H9 (cell line): ENCODE results near the gene MERTK. TPM values are rescaled to one million over a fixed set of nuclear protein-coding genes. Genes with fewer than 3 reads are reported as not detected.

Experiments
- DNase-seq: peaks from one replicate; pipeline ENCODE4 v3.0.0-alpha.2; 2017
- H2AFZ ChIP-seq: one replicate; pipeline ENCODE4 v1.6.1; 2013; ENCODE audit warnings: mild to moderate bottlenecking, low read length, control low read depth, moderate library complexity
- H2AK5ac ChIP-seq: 2 replicates; pipeline ENCODE4 v1.6.1; 2013; ENCODE audit warnings: low read length, control low read depth, mixed read lengths; ENCODE audit not compliant: insufficient read length
- H2BK120ac ChIP-seq: one replicate; pipeline ENCODE4 v1.6.1; 2013; ENCODE audit warnings: low read depth, mild to moderate bottlenecking, low read length, control low read depth, inconsistent platforms; ENCODE audit not compliant: poor library complexity, severe bottlenecking
- H2BK12ac ChIP-seq: 2 replicates; pipeline ENCODE4 v1.6.1; 2013; ENCODE audit warnings: low read length, control low read depth, mixed read lengths, low read depth; ENCODE audit not compliant: insufficient read length
- H2BK15ac ChIP-seq: 2 replicates; pipeline ENCODE4 v1.6.1; 2013; ENCODE audit warnings: low read depth, low read length, control low read depth
- H2BK20ac ChIP-seq: one replicate; pipeline ENCODE4 v1.6.1; 2013; ENCODE audit warnings: low read depth, mild to moderate bottlenecking, low read length, control low read depth, inconsistent platforms; ENCODE audit not compliant: poor library complexity, severe bottlenecking
- H2BK5ac ChIP-seq: 2 replicates; pipeline ENCODE4 v1.6.1; 2013; ENCODE audit warnings: low read length, control low read depth, mixed read lengths; ENCODE audit not compliant: insufficient read length
- H3K14ac ChIP-seq: 2 replicates; pipeline ENCODE4 v1.6.1; 2013; ENCODE audit warnings: low read length, control low read depth; ENCODE audit not compliant: insufficient read depth
- H3K18ac ChIP-seq: 2 replicates; pipeline ENCODE4 v1.6.1; 2013; ENCODE audit warnings: low read depth, mild to moderate bottlenecking, mixed read lengths, low read length, control low read depth; ENCODE audit not compliant: insufficient read length
- H3K23ac ChIP-seq: 2 replicates; pipeline ENCODE4 v1.6.1; 2013; ENCODE audit warnings: low read length, control low read depth, mixed read lengths, low read depth; ENCODE audit not compliant: insufficient read length
- H3K23me2 ChIP-seq: 2 replicates; pipeline ENCODE4 v1.6.1; 2013; ENCODE audit warnings: low read depth, mild to moderate bottlenecking, mixed read lengths, low read length, control low read depth; ENCODE audit not compliant: insufficient read length, poor library complexity, severe bottlenecking
- H3K27ac ChIP-seq: 2 replicates; pipeline ENCODE4 v1.5.1; 2013; ENCODE audit warnings: low read length, control low read depth, mixed read lengths, low read depth; ENCODE audit not compliant: insufficient read length
- H3K27me3 ChIP-seq: 2 replicates; pipeline ENCODE4 v1.6.1; 2013; ENCODE audit warnings: low read length, control low read depth, inconsistent platforms; ENCODE audit not compliant: insufficient read depth
- H3K4ac ChIP-seq: 2 replicates; pipeline ENCODE4 v1.6.1; 2013; ENCODE audit warnings: low read depth, mild to moderate bottlenecking, control low read depth, inconsistent platforms, low read length, moderate library complexity
- H3K4me1 ChIP-seq: 2 replicates; pipeline ENCODE4 v1.6.1; 2013; ENCODE audit warnings: low read length, control low read depth, inconsistent platforms; ENCODE audit not compliant: insufficient read depth
- H3K4me2 ChIP-seq: 2 replicates; pipeline ENCODE4 v1.6.1; 2013; ENCODE audit warnings: low read length, control low read depth, mixed read lengths; ENCODE audit not compliant: insufficient read length, insufficient read depth
- H3K56ac ChIP-seq: 2 replicates; pipeline ENCODE4 v1.6.1; 2013; ENCODE audit warnings: low read depth, mild to moderate bottlenecking, mixed read lengths, low read length, control low read depth; ENCODE audit not compliant: insufficient read length
- H3K79me1 ChIP-seq: 2 replicates; pipeline ENCODE4 v1.6.1; 2013; ENCODE audit warnings: low read depth, mild to moderate bottlenecking, moderate library complexity, low read length, control low read depth, inconsistent platforms; ENCODE audit not compliant: insufficient read depth, poor library complexity, severe bottlenecking
- H3K79me2 ChIP-seq: 2 replicates; pipeline ENCODE4 v1.6.1; 2013; ENCODE audit warnings: low read length, control low read depth, inconsistent platforms; ENCODE audit not compliant: insufficient read depth
- H3K9ac ChIP-seq: 2 replicates; pipeline ENCODE4 v1.6.1; 2013; ENCODE audit warnings: low read length, control low read depth, mixed read lengths; ENCODE audit not compliant: insufficient read length; ENCODE audit errors: extremely low read depth
- H3K9me3 ChIP-seq: one replicate; pipeline ENCODE4 v1.6.1; 2013; ENCODE audit warnings: low read depth, low read length, inconsistent platforms; ENCODE audit not compliant: control insufficient read depth
- H3T11ph ChIP-seq: one replicate; pipeline ENCODE4 v1.6.1; 2013; ENCODE audit warnings: mild to moderate bottlenecking, low read length, control low read depth, inconsistent platforms
- H4K20me1 ChIP-seq: one replicate; pipeline ENCODE4 v1.6.1; 2013; ENCODE audit not compliant: control insufficient read depth, insufficient read length, insufficient read depth
- H4K5ac ChIP-seq: 2 replicates; pipeline ENCODE4 v1.6.1; 2013; ENCODE audit warnings: low read depth, mild to moderate bottlenecking, mixed read lengths, low read length, control low read depth; ENCODE audit not compliant: insufficient read length
- H4K8ac ChIP-seq: replicated peaks from 2 replicates; pipeline ENCODE4 v1.6.1; 2013; ENCODE audit warnings: low read length, control low read depth, mixed read lengths, low read depth; ENCODE audit not compliant: insufficient read length
- H4K91ac ChIP-seq: 2 replicates; pipeline ENCODE4 v1.6.1; 2013; ENCODE audit warnings: low read depth, mild to moderate bottlenecking, moderate library complexity, mixed read lengths, low read length, control low read depth; ENCODE audit not compliant: insufficient read length
- H3K27ac Mint-ChIP-seq, 3 experiments: 2 replicates in 2 of 3; 3 replicates in 1 of 3; pipeline ENCODE4 v1.8.0; 2020 to 2021; ENCODE audit warnings: mixed read lengths in 3 of 3, mild to moderate bottlenecking in 1 of 3, moderate library complexity in 1 of 3
- H3K27me3 Mint-ChIP-seq: 2 replicates; pipeline ENCODE4 v1.8.0; 2021; ENCODE audit warnings: low read depth, mild to moderate bottlenecking, moderate library complexity, mixed read lengths
- H3K36me3 Mint-ChIP-seq, 3 experiments: 2 replicates in 2 of 3; 3 replicates in 1 of 3; pipeline ENCODE4 v1.8.0; 2020 to 2021; ENCODE audit warnings: low read depth in 3 of 3, mixed read lengths in 3 of 3; ENCODE audit not compliant: insufficient read depth in 1 of 3
- H3K4me1 Mint-ChIP-seq, 2 experiments: 2 replicates each; pipeline ENCODE4 v1.8.0; 2020; ENCODE audit warnings: mixed read lengths in 2 of 2
- H3K4me3 Mint-ChIP-seq, 2 experiments: 2 replicates in 1 of 2; 3 replicates in 1 of 2; pipeline ENCODE4 v1.8.0; 2020 to 2021; ENCODE audit warnings: mild to moderate bottlenecking in 2 of 2, mixed read lengths in 2 of 2, moderate library complexity in 1 of 2
- H3K9me3 Mint-ChIP-seq, 2 experiments: 2 replicates in 1 of 2; 3 replicates in 1 of 2; pipeline ENCODE4 v1.8.0; 2020; ENCODE audit warnings: mild to moderate bottlenecking in 2 of 2, mixed read lengths in 2 of 2, moderate library complexity in 1 of 2
- CTCF ChIP-seq: fragments of 200-600 bp; sonication (generic); conservative IDR thresholded peaks from 3 replicates; pipeline ENCODE4 v1.8.0; 2021; ENCODE audit warnings: antibody characterized with exemption, mild to moderate bottlenecking
- WGBS: extraction: QIAGEN DNeasy Blood & Tissue Kit; methylation state at CpG from one replicate; pipeline ENCODE4 v1.1.7; 2013; ENCODE audit warnings: missing lambda C conversion rate, low lambda C conversion rate, mixed read lengths; ENCODE audit not compliant: insufficient read length; ENCODE audit errors: extremely low coverage; 5-methylcytosine and 5-hydroxymethylcytosine counted together
- total RNA-seq: library from RNA; stranded (reverse); gene quantifications from 2 replicates; pipeline ENCODE4 v1.2.1, GENCODE V29; 2021

MERTK gene
- total RNA-seq, 1 experiment from 2014 or later = 4.8 TPM

GRCh38 chr2:112023707-112024106 is 125.3 kb downstream of the MERTK start:
- Histone ChIP-seq H4K91ac (no peak overlapping the region), H4K20me1 (no peaks in the 10 kb centered on the region), H3K79me2 (no peaks in the 10 kb centered on the region), H4K8ac (no peak overlapping the region), H3K9me3 (no peaks in the 10 kb centered on the region), H2AFZ (no peak overlapping the region), H3K14ac (no peak overlapping the region), H3K23ac (no peak overlapping the region), H3K18ac (no peak overlapping the region), H2BK120ac (no peak overlapping the region), H3K4ac (no peak overlapping the region), H3K79me1 (no peaks in the 10 kb centered on the region), H3K27me3 (no peaks in the 10 kb centered on the region), H3K56ac (no peak overlapping the region), H3K4me2 (no peak overlapping the region), H4K5ac (no peak overlapping the region), H3K9ac (no peak overlapping the region), H3K27ac (no peak overlapping the region), H2BK5ac (no peak overlapping the region), H2BK15ac (no peak overlapping the region), H2BK20ac (no peak overlapping the region), H2AK5ac (no peak overlapping the region), H2BK12ac (no peak overlapping the region), H3K4me1 (peaks cover 5% of the 10 kb centered on the region; the same call in 1 of the 2 replicates), H3K23me2 (no peaks in the 10 kb centered on the region), H3T11ph (no peak overlapping the region)
- no peak for DNase-seq
- peaks cover 5 to 9% of the 10 kb centered on the region in 2 experiments for H3K4me1 Mint-ChIP-seq
- H3K9me3 Mint-ChIP-seq = no peaks in the 10 kb centered on the region
- WGBS = no CpG with 5 or more reads among the region's 5 CpGs
- H3K27me3 Mint-ChIP-seq = no peaks in the 10 kb centered on the region
- peak overlapping the region in 1 of 3 experiments; percentile 14; a peak in 1 of 7 replicates for H3K27ac Mint-ChIP-seq
- TF ChIP-seq CTCF = no peak
- peaks cover 0 to 3% (median 3%) of the 10 kb centered on the region in 3 experiments; a peak in 3 of 7 replicates for H3K36me3 Mint-ChIP-seq
- no peak overlapping the region for H3K4me3 Mint-ChIP-seq
